ENCODE results near the gene EHHADH.

EHHADH gene

DNA sequence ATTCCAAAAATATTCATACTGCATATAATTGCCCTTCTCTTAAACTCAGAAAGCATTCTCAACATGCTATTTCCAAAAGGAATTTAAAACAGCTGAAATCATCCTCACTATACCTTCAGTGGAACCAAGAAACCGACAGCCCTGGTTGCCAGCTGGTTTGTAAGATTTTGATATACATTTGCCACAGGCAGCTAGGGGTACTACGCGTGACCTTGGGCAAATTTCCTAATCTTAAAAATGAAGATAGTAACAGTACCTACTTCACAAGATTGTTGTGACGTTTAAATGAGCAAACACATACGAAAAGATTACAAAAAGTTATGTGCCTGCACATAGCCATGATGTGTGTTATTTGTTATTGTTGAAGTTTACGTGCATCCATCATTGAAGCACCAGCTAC is 108.3 kb downstream of the EHHADH start:
- no peak for DNase-seq (ENCODE audit: low read depth in 2 of 2)

DNA sequence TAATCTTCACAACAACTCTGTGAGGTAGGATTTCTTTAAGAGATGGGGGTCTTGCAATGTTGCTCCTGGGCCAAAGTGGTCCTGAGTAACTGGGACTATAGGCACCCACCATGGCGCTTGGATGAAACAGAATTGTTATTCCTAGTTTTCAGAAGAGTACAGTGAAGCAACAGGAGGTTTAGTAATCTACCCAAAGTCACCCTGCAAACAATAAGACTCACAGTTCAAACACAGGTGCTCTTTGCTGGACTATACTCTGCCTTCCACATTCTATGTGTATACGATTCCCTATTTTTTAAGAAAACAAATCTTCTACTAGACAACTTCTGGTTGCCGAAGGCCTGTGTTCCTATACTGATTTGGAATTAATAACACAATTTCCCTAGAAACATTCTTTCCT is 109.1 kb downstream of the EHHADH start:
- DNase-seq (ENCODE audit: low read depth in 2 of 2), result no peak
